GM20000 (cell line): ENCODE results near the gene OR6C65.
"Not testable (repeated sequence)": the region's sequence is repeated elsewhere in the genome, so short reads cannot be mapped to it uniquely, and the experiment has no call there.

Experiments used
- DNase-seq: peaks from one replicate; pipeline ENCODE4 v3.0.0; 2012; ENCODE audit warnings: low spot score
- TF ChIP-seq, protein P1 (sequence below): IDR thresholded peaks from 2 replicates; pipeline ENCODE4 v1.5.1; 2012; ENCODE audit warnings: mild to moderate bottlenecking, control low read depth; ENCODE audit errors: extremely low read depth, missing control alignments

OR6C65 gene

DNA sequence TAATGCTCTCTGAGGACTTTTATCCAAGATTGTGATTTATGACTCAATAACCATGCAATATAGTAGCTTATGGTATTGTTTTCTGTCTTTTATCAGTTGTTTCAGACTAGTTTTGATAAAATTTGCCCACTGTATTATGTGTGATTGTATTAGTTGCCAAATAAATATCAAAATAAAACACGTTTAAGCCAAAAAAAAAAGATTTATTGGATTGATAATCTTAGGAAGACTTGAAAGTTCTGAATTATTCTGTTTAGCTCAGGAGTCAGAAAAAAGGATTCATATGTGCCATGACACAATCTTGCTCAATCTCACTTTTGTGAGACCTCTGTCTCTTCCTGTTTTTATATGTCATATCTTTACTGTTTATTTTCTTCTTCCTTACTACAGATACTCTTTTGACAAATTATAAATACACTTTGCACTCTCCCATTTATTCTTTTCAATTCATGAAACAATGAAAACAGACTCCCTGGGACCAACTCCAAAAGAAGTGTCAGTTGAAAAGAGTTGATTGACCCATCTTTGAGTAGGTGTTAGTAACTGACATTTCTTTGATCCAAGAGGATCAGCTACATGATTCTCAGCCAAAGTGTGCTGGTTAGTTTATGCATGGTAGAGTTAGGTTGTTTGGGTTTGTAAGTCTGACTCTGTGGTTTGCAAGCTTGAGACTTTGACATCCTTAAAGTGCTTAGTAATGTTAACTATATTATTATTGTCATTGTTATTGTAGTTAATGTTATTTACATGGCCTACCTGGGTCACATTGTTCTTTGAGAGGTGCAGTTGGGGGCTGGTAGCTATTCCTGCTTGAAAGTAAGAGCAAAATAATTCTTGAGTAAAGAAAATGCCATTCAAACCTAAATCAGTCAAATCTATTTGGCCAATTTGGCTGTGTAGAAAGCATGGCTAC is 28.3 kb downstream of the OR6C65 start:
- TF ChIP-seq, protein P1, sequence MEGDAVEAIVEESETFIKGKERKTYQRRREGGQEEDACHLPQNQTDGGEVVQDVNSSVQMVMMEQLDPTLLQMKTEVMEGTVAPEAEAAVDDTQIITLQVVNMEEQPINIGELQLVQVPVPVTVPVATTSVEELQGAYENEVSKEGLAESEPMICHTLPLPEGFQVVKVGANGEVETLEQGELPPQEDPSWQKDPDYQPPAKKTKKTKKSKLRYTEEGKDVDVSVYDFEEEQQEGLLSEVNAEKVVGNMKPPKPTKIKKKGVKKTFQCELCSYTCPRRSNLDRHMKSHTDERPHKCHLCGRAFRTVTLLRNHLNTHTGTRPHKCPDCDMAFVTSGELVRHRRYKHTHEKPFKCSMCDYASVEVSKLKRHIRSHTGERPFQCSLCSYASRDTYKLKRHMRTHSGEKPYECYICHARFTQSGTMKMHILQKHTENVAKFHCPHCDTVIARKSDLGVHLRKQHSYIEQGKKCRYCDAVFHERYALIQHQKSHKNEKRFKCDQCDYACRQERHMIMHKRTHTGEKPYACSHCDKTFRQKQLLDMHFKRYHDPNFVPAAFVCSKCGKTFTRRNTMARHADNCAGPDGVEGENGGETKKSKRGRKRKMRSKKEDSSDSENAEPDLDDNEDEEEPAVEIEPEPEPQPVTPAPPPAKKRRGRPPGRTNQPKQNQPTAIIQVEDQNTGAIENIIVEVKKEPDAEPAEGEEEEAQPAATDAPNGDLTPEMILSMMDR = no peak

GRCh38 chr12:55441233-55441632 is 40.9 kb downstream of the OR6C65 start:
- not testable (repeated sequence) for DNase-seq

More for the DNA sequence above, 28.3 kb downstream of the OR6C65 start:
- DNase-seq = no peak

- DNase-seq = no peak
- TF ChIP-seq, protein P1 = no peak
Observed at GRCh38 chr12:55443776-55444175, 43.4 kb downstream of the OR6C65 start, which contains the start of gene OR6C2. TSS of gene OR6C2 (plus strand) at chr12:55444076. CDS start at chr12:55452214, 8,138 bp downstream.

GRCh38 chr12:55445357-55445756 is 45.0 kb downstream of the OR6C65 start:
- DNase-seq = no peak
- TF ChIP-seq, protein P1 = no peak

DNA sequence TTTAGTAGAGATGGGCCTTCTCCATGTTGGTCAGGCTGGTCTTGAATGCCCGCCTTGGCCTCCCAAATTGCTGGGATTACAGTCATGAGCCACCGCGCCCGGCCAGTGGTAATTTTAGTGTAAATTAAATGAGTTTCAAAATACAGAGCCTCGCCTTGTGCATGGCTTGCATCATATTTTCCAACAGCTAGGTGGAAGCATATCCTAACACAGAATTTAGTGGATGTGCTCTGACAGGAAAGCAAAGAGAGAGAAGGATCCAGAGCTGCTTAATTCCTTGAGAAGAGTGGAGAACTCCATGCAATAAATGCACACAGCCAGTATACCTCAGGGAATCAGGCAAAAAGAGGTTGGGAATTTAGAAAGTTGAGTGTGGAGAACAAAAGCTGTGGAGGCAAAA is 46.0 kb downstream of the OR6C65 start:
- TF ChIP-seq, protein P1 = no peak
- no peak for DNase-seq

GRCh38 chr12:55448825-55449224 is 48.5 kb downstream of the OR6C65 start:
- TF ChIP-seq, protein P1 = no peak
- DNase-seq = no peak
